Measurements from ENCODE around the gene MTHFD1.
A peak's percentile ranks its signal among the peaks of the same experiment; 100 is the strongest.

The MTHFD1 gene

DNA sequence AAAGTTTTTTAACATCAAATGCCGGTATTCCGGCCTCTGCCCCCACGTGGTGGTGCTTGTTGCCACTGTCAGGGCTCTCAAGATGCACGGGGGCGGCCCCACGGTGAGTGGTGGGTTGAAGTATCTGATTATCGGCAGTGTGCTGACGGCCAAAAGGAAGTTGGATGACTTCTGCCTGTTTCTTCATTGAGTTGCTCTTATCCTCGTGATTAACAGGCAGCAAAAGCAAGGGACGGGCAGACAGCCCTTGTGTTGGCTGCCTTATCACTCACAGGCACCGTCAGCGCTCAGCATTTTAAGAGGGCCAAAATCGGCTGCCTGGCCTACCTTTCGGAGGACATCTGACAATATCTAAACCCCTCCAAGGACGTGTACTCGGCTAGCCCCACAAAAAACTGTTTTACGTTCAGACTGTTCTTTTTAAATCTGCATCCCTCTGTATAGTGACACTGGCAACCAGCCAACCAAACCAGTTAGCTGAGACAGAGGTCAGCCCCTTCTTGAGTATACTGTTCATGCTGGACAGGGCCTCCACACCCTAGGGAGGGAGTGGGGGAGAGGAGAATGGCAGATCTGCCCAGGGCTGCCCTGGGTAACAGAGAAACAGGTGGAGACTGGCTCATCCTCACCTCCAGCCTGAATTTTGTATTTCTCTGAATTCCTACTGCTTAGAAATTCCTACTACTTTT lies 54.3 kb downstream of the MTHFD1 start:
- Histone ChIP-seq H3K14ac (ENCODE audit: low read length) (no peak overlapping the region), H4K12ac (ENCODE audit: low read depth, low read length) (no peak overlapping the region), H3K4ac (ENCODE audit: low read depth, low read length) (no peak overlapping the region), H3K4me1 (ENCODE audit: control insufficient read depth in 1 of 2, insufficient read depth in 2 of 2, low read length in 2 of 2) (peaks cover 6 to 9% of the 10 kb centered on the region in 2 experiments), H2AK5ac (ENCODE audit: low read length) (no peak overlapping the region), H3K27me3 (ENCODE audit: insufficient read depth, low read length) (no peaks in the 10 kb centered on the region), H3K36me3 (ENCODE audit: control insufficient read depth in 1 of 2, insufficient read depth in 2 of 2, low read length in 2 of 2) (peaks cover 10 to 21% of the 10 kb centered on the region in 2 experiments), H3K18ac (ENCODE audit: low read length) (no peak overlapping the region), H3K79me1 (ENCODE audit: low read length) (peaks cover 13% of the 10 kb centered on the region), H2AFZ (ENCODE audit: insufficient read depth, low read length, poor library complexity) (no peak overlapping the region), H2BK5ac (ENCODE audit: low read depth, low read length, poor library complexity) (no peak overlapping the region), H3K23ac (ENCODE audit: low read length) (no peak overlapping the region), H2BK12ac (ENCODE audit: low read length) (no peak overlapping the region), H3K4me3 (ENCODE audit: low read depth, low read length) (no peak overlapping the region), H3K9me3 (ENCODE audit: insufficient read depth, low read depth, low read length) (peaks cover 2% of the 10 kb centered on the region), H3K9ac (ENCODE audit: low read length) (no peak overlapping the region), H4K91ac (ENCODE audit: low read depth, low read length) (no peak overlapping the region), H3K79me2 (ENCODE audit: control insufficient read depth, insufficient read depth, low read length, poor library complexity) (no peaks in the 10 kb centered on the region), H2BK120ac (ENCODE audit: insufficient read depth, low read length, poor library complexity) (no peak overlapping the region), H3K4me2 (ENCODE audit: low read length) (no peak overlapping the region), H3K27ac (ENCODE audit: low read depth, low read length) (no peak overlapping the region), H4K8ac (ENCODE audit: low read depth, low read length) (no peak overlapping the region)
- DNase-seq = no peak
- no CpG with 5 or more reads among the region's 17 CpGs for WGBS (ENCODE audit: extremely low coverage, insufficient coverage, insufficient read length)

DNA sequence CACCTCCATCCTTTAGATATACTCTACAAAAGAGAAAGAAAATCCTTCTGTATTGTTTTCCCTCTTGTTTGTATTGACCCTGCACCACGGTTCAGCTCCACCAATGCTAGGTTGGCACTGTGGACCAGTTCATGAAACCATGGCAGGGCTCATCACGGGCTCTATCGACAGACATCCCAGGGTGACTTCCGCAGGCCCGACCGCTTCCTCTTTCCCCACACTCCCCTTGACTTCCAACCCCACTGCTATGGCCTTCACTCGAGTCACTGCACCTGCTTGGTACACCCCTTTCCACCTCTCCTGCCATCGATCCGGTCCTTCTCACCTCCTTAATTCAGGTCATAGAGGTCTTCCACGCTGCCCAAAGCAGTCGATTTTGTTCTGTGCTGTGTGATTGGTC lies 56.0 kb downstream of the MTHFD1 start:
- no CpG with 5 or more reads among the region's 11 CpGs for WGBS (ENCODE audit: extremely low coverage, insufficient coverage, insufficient read length)

DNA sequence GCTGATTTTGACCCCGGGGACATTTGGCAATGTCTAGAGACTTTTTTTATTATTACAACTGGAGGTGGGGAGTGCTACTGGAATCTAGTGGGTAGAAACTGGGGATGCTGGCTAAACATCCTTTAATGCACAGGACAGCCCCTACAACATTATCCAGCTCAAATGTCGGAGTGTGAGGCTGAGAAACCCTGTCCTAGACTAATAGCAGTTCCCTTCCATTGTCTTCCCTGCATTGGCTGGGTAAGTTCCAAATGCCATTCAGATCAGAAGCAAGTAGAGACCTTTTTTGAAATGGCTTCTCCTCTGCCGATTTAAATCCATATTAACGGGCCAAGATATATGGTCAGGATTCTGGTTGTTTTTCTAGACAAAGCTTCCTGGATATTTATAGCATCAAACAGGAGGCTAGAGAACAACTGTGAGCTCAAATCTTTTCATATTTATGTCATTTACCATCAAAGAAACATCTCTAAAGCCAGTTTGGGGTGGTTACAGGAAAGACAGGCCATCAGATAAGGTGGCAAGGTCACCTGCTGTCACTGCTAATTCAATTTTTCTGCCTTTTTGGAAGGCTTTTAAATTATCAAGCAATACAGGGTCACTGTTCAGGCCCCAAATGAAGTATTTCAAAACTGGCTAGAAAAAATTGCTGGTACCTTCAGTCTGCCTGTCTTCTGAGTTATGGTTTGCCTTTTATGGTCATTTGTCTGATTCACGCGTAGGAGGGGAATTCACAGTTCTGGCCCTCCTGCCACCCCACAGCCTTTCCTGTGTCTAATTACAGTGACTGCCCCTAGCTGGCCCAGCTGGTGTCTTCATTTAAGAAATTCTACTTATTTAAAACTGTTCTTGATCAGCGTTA lies 57.1 kb downstream of the MTHFD1 start:
- peaks cover 6% of the 10 kb centered on the region for H3K79me1 ChIP-seq (ENCODE audit: low read length)
- peaks cover 0 to 4% of the 10 kb centered on the region in 2 experiments for H3K4me1 ChIP-seq (ENCODE audit: control insufficient read depth in 1 of 2, insufficient read depth in 2 of 2, low read length in 2 of 2)
- no CpG with 5 or more reads among the region's 7 CpGs for WGBS (ENCODE audit: extremely low coverage, insufficient coverage, insufficient read length)
- H4K91ac ChIP-seq (ENCODE audit: low read depth, low read length) = no peak overlapping the region
- H3K9ac ChIP-seq (ENCODE audit: low read length) = peak overlapping the region; percentile 56
- no peak overlapping the region for H4K8ac ChIP-seq (ENCODE audit: low read depth, low read length)
- no peak overlapping the region for H2BK12ac ChIP-seq (ENCODE audit: low read length)
- no peak overlapping the region for H3K23ac ChIP-seq (ENCODE audit: low read length)
- no peaks in the 10 kb centered on the region for H3K79me2 ChIP-seq (ENCODE audit: control insufficient read depth, insufficient read depth, low read length, poor library complexity)
- H2AK5ac ChIP-seq (ENCODE audit: low read length) = no peak overlapping the region
- H3K18ac ChIP-seq (ENCODE audit: low read length) = no peak overlapping the region
- H2BK5ac ChIP-seq (ENCODE audit: low read depth, low read length, poor library complexity) = peak overlapping the region; percentile 13
- no peak overlapping the region for H3K14ac ChIP-seq (ENCODE audit: low read length)
- no peak overlapping the region for H2BK120ac ChIP-seq (ENCODE audit: insufficient read depth, low read length, poor library complexity)
- peak; percentile 76 to 91 for DNase-seq
- H4K12ac ChIP-seq (ENCODE audit: low read depth, low read length) = no peak overlapping the region
- H3K36me3 ChIP-seq (ENCODE audit: control insufficient read depth in 1 of 2, insufficient read depth in 2 of 2, low read length in 2 of 2) = peaks cover 12 to 23% of the 10 kb centered on the region in 2 experiments
- H2AFZ ChIP-seq (ENCODE audit: insufficient read depth, low read length, poor library complexity) = no peak overlapping the region
- no peak overlapping the region for H3K4me2 ChIP-seq (ENCODE audit: low read length)
- peak overlapping the region; percentile 75 for H3K27ac ChIP-seq (ENCODE audit: low read depth, low read length)
- no peaks in the 10 kb centered on the region for H3K27me3 ChIP-seq (ENCODE audit: insufficient read depth, low read length)
- H3K4me3 ChIP-seq (ENCODE audit: low read depth, low read length) = no peak overlapping the region
- H3K4ac ChIP-seq (ENCODE audit: low read depth, low read length) = no peak overlapping the region
- H3K9me3 ChIP-seq (ENCODE audit: insufficient read depth, low read depth, low read length) = peaks cover 2% of the 10 kb centered on the region

More for the DNA sequence above, 56.0 kb downstream of the MTHFD1 start:
- Histone ChIP-seq H3K9me3 (ENCODE audit: insufficient read depth, low read depth, low read length) (peaks cover 2% of the 10 kb centered on the region), H2AFZ (ENCODE audit: insufficient read depth, low read length, poor library complexity) (no peak overlapping the region), H3K4me1 (ENCODE audit: control insufficient read depth in 1 of 2, insufficient read depth in 2 of 2, low read length in 2 of 2) (peaks cover 1 to 4% of the 10 kb centered on the region in 2 experiments), H2BK5ac (ENCODE audit: low read depth, low read length, poor library complexity) (no peak overlapping the region), H3K36me3 (ENCODE audit: control insufficient read depth in 1 of 2, insufficient read depth in 2 of 2, low read length in 2 of 2) (peaks cover 10 to 21% of the 10 kb centered on the region in 2 experiments), H2BK12ac (ENCODE audit: low read length) (no peak overlapping the region), H3K4ac (ENCODE audit: low read depth, low read length) (no peak overlapping the region), H3K14ac (ENCODE audit: low read length) (no peak overlapping the region), H4K12ac (ENCODE audit: low read depth, low read length) (no peak overlapping the region), H4K8ac (ENCODE audit: low read depth, low read length) (no peak overlapping the region), H3K9ac (ENCODE audit: low read length) (no peak overlapping the region), H3K23ac (ENCODE audit: low read length) (no peak overlapping the region), H3K79me2 (ENCODE audit: control insufficient read depth, insufficient read depth, low read length, poor library complexity) (no peaks in the 10 kb centered on the region), H2AK5ac (ENCODE audit: low read length) (peak overlapping the region; percentile 3), H2BK120ac (ENCODE audit: insufficient read depth, low read length, poor library complexity) (no peak overlapping the region), H3K27ac (ENCODE audit: low read depth, low read length) (no peak overlapping the region), H3K27me3 (ENCODE audit: insufficient read depth, low read length) (no peaks in the 10 kb centered on the region), H3K4me2 (ENCODE audit: low read length) (no peak overlapping the region), H3K18ac (ENCODE audit: low read length) (no peak overlapping the region), H3K4me3 (ENCODE audit: low read depth, low read length) (no peak overlapping the region), H4K91ac (ENCODE audit: low read depth, low read length) (peak overlapping the region; percentile 6), H3K79me1 (ENCODE audit: low read length) (peaks cover 4% of the 10 kb centered on the region)
- DNase-seq = no peak

DNA sequence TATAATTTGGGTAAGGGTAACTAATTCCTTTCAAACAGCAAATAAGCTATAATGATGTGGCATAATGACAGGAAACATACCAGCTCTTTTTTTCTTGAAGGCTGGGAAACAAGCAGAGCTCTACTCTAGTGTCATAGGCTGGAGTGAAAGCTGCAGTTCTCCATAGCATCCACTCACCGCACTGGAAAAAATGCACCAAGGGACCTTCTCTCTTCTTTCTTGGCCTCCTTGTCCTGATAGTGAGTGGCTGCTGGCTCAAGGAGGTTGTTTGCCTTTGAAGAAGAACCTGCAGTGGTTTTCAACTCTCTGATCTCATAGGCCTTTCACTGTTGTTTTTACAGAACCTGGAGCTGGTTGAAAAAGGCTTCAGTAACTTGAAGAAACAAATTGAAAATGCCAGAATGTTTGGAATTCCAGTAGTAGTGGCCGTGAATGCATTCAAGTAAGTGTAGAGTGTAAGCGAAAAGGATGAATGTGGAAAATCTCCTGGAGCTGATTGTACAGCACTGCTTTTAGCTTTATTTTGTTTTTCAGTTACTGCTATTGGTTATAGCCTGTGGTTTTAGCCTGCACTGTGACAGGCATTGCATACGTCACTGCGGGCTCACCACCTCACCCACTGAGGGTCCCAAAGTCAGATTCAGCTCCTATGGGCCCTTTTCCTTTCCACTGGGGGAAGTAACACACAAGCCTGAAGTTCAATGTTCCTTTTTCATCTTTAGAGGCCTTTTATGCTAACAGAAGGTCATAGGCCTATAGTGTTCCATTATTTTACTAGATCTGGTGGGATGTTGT lies 59.9 kb downstream of the MTHFD1 start:
- peak in 1 of 2 donors; percentile 14 for DNase-seq

More for the DNA sequence above, 59.9 kb downstream of the MTHFD1 start:
- Histone ChIP-seq H3K4ac (ENCODE audit: low read depth, low read length) (no peak overlapping the region), H4K8ac (ENCODE audit: low read depth, low read length) (no peak overlapping the region), H3K79me2 (ENCODE audit: control insufficient read depth, insufficient read depth, low read length, poor library complexity) (no peaks in the 10 kb centered on the region), H3K14ac (ENCODE audit: low read length) (no peak overlapping the region), H2BK5ac (ENCODE audit: low read depth, low read length, poor library complexity) (no peak overlapping the region), H2AFZ (ENCODE audit: insufficient read depth, low read length, poor library complexity) (no peak overlapping the region), H2AK5ac (ENCODE audit: low read length) (no peak overlapping the region), H3K9me3 (ENCODE audit: insufficient read depth, low read depth, low read length) (no peaks in the 10 kb centered on the region), H3K18ac (ENCODE audit: low read length) (no peak overlapping the region), H3K79me1 (ENCODE audit: low read length) (peaks cover 6% of the 10 kb centered on the region), H3K27me3 (ENCODE audit: insufficient read depth, low read length) (no peaks in the 10 kb centered on the region), H3K36me3 (ENCODE audit: control insufficient read depth in 1 of 2, insufficient read depth in 2 of 2, low read length in 2 of 2) (peaks cover 6 to 15% of the 10 kb centered on the region in 2 experiments), H2BK12ac (ENCODE audit: low read length) (no peak overlapping the region), H3K4me3 (ENCODE audit: low read depth, low read length) (no peak overlapping the region), H2BK120ac (ENCODE audit: insufficient read depth, low read length, poor library complexity) (no peak overlapping the region), H3K27ac (ENCODE audit: low read depth, low read length) (peak overlapping the region; percentile 48), H3K4me2 (ENCODE audit: low read length) (no peak overlapping the region), H4K12ac (ENCODE audit: low read depth, low read length) (no peak overlapping the region), H3K4me1 (ENCODE audit: control insufficient read depth in 1 of 2, insufficient read depth in 2 of 2, low read length in 2 of 2) (peaks cover 0 to 4% of the 10 kb centered on the region in 2 experiments), H3K9ac (ENCODE audit: low read length) (no peak overlapping the region), H4K91ac (ENCODE audit: low read depth, low read length) (no peak overlapping the region), H3K23ac (ENCODE audit: low read length) (no peak overlapping the region)
- WGBS (ENCODE audit: extremely low coverage, insufficient coverage, insufficient read length) = no CpG with 5 or more reads among the region's 5 CpGs

Data from trophoblast cell (in vitro differentiated cells and primary cell).